ENCODE data around the gene SUSD6.

The SUSD6 gene

DNA sequence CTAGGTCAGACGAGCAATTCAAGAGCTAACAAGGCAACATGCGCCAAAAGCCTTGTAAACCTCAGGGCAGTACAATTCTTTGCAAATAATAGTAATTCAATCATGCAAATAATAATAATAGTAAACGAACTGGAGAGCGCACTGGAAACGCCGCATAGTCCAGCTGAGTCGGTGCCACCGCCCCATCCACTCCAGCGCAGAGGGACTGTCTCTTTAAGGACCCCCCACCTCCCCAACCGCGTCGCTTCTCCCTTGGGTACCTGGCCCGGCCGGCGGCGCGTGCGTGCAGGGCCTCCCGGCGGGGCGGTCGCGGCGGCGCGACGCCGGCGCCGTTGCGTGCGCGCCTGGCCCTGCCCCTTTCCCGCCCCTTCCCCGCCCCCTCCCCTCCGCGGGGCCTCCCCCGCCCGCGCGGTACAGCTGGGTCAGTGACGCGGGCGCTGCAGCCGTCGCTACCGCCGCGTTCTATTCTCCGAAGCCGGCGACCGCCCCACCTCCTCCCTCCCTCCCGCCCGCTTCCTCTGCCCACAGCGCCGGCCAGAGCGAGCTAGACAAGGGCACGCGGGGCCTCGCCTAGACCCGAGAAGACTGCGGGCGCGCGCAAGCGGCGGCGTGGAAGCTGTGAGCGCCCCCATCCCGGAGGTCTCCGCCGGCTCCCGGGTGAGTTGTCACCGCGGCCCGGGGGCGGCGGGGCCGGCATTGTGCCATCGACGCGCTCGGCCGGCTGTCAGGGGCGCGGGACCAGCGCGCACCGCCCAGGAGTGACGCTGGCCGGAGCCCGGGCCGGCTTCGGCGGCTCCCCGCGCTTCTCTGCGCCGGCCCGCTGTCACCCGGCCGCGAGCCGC lies at the start of gene SUSD6:
Gene SUSD6 (plus strand): TSS at position 425 of the 842 bp plus-strand sequence. CDS start 46,997 bp downstream, outside the sequence.
- peak; percentile 60 for DNase-seq (ENCODE audit: low read depth, low spot score)

- DNase-seq (ENCODE audit: low read depth, low spot score) = no peak
These were observed 49.5 kb upstream of the SUSD6 start for GRCh38 chr14:69561893-69562292.

- no peak for DNase-seq (ENCODE audit: low read depth, low spot score)
These were observed 43.8 kb upstream of the SUSD6 start for GRCh38 chr14:69567563-69567962.

DNA sequence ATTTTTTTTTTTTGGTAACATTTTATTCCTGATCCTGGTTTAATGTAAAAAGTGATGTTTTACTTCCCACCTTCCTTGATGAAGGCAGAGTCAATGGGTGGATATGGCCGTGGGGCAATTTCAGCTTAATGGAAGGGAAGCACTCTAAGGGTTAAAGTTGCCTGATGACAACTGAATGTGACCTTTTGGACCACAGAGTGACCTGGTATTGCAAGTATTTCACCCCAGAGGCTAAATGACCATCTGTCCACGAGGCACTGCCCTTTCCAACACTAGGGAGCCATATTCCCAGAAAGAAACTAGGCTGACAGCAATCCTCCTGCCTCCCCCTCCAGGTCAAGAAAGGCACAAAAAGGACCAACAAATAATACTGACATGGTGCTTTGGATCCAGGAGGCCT lies 41.5 kb upstream of the SUSD6 start:
- DNase-seq (ENCODE audit: low read depth, low spot score) = peak; percentile 47

GRCh38 chr14:69570836-69571330 lies 40.5 kb upstream of the SUSD6 start:
- DNase-seq (ENCODE audit: low read depth, low spot score) = no peak

DNA sequence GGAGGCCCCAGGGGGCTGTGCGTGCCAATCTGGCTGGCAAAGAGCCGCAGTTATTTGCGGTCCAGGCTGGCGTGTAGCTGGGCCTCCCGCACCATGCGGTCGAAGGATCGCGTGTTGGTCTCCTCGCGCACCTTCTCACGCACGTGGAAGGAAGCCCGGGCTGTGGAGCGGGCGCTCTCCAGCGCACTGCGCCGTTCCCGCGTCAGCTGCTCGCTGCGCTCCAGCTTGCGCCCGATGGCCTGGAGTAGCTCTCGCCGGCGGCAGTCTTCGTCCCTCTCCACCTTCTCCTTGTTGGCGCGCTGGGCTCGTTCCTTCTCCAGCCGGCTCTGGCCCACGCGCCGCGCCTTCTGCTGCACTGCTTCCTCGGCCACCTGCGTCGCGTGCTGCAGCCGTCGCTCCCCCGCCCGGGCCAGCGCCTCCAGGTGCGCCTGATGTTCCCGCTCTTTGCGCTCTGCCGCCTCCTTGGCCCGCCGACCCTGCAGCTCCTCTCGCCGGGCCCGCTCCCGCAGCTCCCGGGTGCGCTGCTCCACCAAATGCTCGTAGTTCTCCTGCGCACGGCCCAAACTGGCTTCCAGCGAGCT lies 39.9 kb upstream of the SUSD6 start:
- DNase-seq (ENCODE audit: low read depth, low spot score) = no peak

- peak; percentile 84 for DNase-seq (ENCODE audit: low read depth, low spot score)
These were observed 39.2 kb upstream of the SUSD6 start for GRCh38 chr14:69572030-69572840.

GRCh38 chr14:69572841-69573135 lies 38.6 kb upstream of the SUSD6 start:
- DNase-seq (ENCODE audit: low read depth, low spot score) = no peak

DNA sequence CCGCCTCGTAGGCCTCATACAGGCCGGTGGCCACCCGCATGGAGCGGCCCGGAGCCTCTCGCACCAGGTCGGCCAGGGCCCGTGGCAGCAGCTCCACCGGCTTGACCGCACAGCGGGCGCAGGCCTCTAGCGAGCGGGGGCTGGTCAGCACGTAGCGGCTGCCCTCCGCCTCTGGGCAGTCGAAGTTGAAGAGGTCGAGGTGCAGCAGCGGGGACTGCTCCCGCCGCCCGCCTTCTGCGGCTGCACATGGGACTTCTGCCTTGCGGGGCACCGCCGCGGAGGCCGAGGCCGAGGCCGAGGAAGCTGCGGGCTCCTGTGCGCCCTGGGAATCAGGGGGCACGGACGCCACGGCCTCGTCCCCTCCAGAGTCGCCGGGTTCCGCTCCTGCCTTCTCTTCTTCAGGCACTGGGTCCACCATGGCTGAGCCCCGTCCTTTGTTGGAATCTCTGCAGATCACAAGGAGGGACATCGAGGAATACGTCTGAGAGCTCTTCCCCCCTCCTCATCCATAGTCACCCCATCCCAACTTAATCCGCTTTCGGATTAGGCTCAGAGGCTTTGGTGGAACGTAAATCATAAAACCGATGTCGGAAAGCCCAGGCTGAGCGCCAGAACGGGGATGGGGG lies 38.1 kb upstream of the SUSD6 start:
- DNase-seq (ENCODE audit: low read depth, low spot score) = peak; percentile 49

GRCh38 chr14:69573831-69574262 lies 37.5 kb upstream of the SUSD6 start:
- peak; percentile 45 for DNase-seq (ENCODE audit: low read depth, low spot score)

DNA sequence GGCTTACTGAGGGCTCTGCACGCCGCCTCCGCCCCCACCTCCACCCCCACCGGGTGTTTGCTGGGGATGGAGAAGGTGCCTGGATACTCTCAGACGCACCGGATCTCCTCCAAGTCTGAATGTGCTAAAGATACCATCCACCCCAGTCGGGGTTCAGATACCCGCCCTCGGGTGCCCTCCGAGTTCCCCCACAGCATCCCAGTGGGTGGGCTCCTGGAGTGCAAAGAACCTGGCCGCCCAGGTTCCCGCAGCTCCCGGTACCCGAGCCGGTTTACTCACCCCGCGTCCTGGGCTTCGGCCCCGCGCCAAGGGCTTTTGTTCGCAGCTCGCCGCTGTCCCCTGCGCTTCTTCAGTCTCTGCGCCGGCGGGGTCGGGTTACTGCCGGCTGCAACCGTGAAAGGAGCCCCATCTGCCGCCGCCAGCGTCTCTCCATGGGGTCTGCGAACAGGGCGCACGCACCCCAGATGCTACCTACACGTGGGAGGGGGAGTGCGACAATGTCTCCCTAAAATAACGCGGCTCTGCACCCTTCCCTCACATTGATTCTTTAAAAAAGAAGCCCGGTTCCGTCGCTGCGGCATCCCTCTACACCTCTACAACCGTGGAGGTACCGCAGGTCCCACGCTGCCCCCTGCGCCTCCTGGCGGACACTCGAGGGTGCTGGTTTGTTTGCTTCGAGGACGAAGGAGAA lies 37.0 kb upstream of the SUSD6 start, which contains the start of gene CCDC177:
Gene CCDC177 (minus strand): TSS at position 609 of the 691 bp plus-strand sequence. CDS start 1,249 bp downstream, outside the sequence.
- peak; percentile 82 for DNase-seq (ENCODE audit: low read depth, low spot score)

GRCh38 chr14:69574954-69575295 lies 36.5 kb upstream of the SUSD6 start:
- no peak for DNase-seq (ENCODE audit: low read depth, low spot score)

- DNase-seq (ENCODE audit: low read depth, low spot score) = no peak
These were observed 31.9 kb upstream of the SUSD6 start for GRCh38 chr14:69579476-69579875.

GRCh38 chr14:69580009-69580577 lies 31.3 kb upstream of the SUSD6 start:
- peak; percentile 75 for DNase-seq (ENCODE audit: low read depth, low spot score)

GRCh38 chr14:69581316-69581935 lies 30.0 kb upstream of the SUSD6 start:
- DNase-seq (ENCODE audit: low read depth, low spot score) = no peak

DNA sequence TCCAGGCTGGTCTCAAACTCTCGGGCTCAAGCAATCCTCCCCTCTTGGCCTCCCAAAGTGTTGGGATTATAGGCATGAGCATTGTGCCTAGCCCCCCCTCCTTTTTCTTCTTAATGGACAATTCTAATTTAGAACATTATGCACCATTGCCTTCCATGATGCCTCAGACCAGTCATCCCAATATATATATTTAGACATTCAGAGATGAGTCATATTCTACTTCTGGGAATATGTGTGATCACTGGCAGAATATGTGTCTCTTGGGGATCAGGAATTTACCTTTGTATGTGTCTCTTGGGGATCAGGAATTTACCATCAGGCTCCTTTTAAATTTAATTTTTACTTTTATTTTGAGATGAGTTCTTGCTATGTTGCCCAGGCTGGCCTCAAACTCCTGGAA lies 29.2 kb upstream of the SUSD6 start:
- DNase-seq (ENCODE audit: low read depth, low spot score) = no peak

DNA sequence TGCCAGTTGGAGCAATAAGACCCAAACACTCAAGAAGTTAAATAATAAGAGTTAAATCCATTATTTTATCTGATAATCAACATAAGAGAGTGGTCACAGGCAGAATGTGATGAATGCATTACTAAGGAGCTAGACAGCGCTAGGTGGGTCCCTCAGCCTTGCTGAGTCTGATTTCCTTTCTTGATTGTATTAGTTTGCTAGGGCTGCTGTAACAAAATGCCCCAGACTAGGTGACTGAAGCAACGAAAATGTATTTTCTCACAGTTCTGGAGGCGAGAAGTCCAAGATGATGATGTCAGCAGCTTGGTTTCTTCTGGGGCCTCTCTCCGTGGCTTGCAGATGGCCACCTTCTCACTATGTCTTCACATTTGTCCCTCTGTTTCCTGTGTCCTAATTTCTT lies 28.6 kb upstream of the SUSD6 start:
- DNase-seq (ENCODE audit: low read depth, low spot score) = no peak

DNA sequence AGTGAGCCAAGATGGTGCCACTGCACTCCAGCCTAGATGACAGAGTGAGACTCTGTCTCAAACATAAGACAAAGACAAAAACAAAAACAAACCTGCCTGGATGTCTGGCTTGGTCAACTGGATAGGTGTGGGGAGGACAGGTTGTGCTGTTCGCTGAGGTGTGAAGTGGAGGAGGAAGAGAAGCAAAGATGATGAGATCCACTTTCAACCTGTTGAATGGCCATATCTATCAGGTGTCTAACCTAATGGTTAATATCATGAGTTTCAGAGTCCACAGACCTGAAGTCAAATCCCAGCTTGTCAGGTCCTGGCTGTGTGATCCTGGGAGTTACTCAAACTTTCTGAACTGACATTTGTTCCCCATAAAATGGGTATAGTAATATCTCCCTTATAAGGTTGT lies 27.0 kb upstream of the SUSD6 start:
- no peak for DNase-seq (ENCODE audit: low read depth, low spot score)

- DNase-seq (ENCODE audit: low read depth, low spot score) = no peak
These were observed 25.0 kb upstream of the SUSD6 start for GRCh38 chr14:69586404-69586803.

GRCh38 chr14:69587389-69587788 lies 24.0 kb upstream of the SUSD6 start:
- no peak for DNase-seq (ENCODE audit: low read depth, low spot score)

All from ELF-1 (cell line).